ENCODE measurements around the gene MAGEB1.

Gene MAGEB1

DNA sequence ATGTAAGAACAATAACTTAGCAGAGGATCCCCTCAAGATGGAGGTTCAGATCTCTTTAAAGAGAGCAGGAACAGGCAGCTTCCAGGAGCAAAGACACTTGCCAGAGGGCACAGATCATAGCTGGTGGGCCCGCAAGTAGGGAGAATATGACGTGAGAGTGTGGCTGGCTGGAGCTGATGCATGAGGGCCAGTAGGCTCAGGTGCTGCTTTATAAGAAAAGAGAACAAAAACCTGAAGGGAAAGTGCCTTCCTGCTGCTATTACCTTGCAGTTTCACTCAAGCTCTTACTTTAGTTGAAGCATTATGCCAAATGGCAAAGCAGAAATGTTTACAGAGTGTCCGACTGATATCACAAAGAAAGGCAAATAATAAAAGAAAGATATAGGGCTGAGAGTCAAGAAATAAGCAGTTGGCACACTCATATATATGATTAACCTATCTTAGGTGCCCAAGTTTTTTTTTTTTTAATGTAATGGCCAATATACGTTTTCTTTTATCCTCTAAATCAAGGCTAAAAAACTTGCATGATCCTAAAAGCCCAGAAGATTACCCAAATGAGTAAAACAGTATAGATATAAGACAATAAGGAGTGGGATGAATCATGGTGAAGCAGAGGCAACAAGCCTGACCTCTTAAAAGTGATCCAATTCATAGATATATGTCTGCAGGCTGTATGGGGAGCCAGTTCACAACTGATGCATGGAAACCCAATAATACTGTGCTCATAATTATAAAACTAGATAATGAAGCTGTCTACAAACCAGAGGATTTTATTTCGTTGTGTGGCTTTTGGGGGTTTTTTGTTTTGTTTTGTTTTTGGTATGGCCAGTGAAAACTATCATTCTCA lies 49.7 kb downstream of the MAGEB1 start:
- no peak for DNase-seq

DNA sequence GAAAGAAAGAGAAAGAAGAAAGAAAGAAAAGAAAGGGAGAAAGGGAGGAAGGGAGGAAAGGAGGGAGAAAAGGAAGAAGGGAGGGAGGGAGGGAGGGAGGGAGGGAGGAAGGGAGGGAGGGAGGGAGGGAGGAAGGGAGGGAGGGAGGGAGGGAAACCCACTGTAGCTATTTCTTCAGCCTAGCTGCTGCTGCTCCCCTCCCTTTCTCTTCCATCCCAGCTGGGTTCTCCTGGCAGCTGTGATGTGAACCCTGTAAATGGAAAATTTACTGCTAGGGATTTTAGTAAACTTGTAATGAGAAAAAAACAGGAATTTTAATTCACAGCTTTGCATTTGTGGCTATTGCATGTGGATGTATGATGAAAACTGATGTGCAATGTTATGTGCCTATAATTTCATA lies 54.3 kb downstream of the MAGEB1 start:
- no peak for DNase-seq

All from femur (tissue), 1 donor.